ENCODE results near the gene NOP53.
"Not testable (repeated sequence)": the region's sequence is repeated elsewhere in the genome, so short reads cannot be mapped to it uniquely, and the experiment has no call there.

Gene NOP53

DNA sequence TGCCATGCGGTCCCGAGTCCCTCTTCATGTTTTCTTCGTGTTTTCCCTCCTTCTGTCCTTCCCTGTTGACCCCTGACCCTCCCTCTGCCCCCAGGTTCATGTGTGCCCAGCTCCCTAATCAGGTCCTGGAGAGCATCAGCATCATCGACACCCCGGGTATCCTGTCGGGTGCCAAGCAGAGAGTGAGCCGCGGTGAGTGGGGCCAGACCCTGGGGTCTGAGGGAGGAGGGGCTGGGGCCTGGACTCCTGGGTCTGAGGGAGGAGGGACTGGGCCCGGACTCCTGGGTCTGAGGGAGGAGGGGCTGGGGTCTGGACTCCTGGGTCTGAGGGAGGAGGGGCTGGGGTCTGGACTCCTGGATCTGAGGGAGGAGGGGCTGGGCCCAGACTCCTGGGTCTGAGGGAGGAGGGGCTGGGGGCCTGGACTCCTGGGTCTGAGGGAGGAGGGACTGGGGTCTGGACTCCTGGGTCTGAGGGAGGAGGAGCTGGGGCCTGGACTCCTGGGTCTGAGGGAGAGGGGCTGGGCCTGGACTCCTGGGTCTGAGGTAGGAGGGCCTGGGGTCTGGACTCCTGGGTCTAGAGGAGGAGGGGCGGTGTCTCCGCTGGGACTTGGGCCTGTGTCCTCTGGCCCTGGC is 26.8 kb upstream of the NOP53 start:
- DNase-seq, result not testable (repeated sequence)

- no peak for DNase-seq
Observed at GRCh38 chr19:47719047-47719859, 26.1 kb upstream of the NOP53 start.

GRCh38 chr19:47720669-47721422 is 24.5 kb upstream of the NOP53 start:
- no peak for DNase-seq

- DNase-seq, result peak; percentile 59 to 62
Observed at GRCh38 chr19:47723581-47723940, 21.8 kb upstream of the NOP53 start.

DNA sequence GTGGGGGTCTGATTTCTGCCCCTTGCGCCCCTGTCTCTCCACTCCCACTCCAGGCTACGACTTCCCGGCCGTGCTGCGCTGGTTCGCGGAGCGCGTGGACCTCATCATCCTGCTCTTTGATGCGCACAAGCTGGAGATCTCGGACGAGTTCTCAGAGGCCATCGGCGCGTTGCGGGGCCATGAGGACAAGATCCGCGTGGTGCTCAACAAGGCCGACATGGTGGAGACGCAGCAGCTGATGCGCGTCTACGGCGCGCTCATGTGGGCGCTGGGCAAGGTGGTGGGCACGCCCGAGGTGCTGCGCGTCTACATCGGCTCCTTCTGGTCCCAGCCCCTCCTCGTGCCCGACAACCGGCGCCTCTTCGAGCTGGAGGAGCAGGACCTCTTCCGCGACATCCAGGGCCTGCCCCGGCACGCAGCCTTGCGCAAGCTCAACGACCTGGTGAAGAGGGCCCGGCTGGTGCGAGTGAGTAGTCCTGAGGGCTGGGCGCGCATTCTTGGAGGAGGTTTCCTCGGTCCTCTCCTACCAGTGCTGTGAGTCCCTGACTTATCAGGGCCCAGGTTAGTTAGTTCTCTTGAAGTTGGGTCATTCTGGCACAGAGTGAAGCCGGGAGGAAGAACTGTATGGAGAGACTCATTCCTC is 19.5 kb upstream of the NOP53 start:
- no peak for DNase-seq

GRCh38 chr19:47726467-47726866 is 18.9 kb upstream of the NOP53 start:
- no peak for DNase-seq

DNA sequence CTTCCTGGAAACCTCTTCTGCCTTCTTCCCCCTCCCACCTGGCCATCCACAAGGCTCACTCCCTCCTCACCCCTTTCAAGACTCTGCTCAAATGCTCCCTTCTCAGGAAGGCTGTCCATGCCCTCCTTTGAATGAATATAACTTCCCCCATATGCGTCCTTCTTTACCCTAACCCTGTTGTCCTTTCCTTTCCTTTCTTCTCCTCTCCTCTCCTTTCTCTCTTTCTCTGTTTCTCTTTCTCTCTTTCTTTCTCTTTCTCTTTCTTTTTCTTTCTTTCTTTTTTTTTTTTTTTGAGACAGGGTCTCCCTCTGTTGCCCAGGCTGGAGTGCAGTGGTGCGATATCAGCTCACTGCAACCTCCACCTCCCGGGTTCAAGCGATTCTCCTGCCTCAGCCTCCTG is 17.1 kb upstream of the NOP53 start:
- not testable (repeated sequence) for DNase-seq

DNA sequence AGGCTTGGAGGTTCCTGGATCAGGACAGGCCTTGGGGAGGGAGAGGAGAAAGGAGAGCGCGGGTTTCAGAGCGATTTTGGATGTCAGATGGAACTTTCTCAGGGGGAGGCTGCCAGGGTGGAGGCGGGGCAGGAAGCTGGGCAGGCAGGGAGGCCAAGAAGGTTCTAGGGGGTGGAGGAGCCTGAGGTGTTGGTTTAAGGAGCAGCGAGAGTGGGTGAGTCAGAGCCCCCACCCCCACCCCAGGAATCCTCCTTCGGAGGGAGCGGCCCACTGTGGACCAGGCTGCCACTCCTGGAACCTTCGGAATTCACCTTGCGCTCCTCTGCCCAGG is 15.9 kb upstream of the NOP53 start:
- no peak for DNase-seq

DNA sequence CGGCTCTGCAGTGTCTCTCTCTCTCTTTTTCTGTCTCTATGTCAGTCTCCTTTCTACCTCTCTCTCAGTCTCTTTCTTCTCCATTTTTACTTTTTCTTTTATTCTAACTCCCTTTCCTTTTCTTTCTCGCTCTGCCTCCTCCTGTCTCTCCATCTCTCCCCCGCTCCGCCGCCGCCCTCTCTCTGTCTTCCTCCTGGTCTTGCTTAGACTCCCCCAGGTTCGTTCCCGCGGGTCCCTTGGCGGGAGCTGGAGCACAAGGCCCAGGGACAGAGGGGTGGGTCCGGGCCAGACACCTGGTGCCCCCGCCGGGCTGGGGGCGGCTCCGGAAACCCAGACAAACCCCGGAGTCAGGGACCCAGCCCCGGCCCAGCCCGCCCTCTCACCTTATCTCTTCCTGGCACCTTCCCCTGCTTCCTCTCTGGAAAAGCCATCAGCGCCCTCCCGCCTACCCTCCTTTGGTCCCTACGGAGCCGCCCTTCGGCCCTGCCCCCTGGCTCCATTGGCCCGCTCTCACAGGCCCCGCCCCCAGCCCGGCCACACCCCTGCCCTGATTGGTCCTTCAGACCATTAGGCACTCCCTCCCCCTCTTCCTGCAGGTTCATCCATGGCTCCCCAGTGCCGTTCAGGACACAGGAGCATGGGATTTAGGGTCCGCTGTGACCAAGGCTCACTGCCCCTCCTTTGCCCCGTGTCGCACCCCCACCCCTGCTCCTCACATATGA is 15.4 kb upstream of the NOP53 start:
- DNase-seq, result peak; percentile 31 to 40

DNA sequence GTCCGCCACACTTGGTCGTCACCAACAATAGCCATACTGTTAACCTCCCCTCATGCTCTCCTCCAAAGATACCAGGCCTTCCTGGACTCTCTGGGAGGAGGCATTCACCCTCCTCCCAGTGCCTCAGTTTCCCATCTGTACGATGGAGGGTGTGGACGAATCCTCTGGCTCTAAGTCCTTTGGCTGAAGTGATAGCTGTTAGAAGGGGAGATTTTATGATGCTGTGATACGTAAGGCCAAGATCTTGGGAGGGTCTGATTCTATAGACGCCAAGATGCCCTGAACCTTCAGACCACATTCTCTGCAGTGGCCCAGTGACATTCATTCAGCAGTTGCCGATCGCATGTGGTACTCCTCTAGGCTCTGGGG is 14.8 kb upstream of the NOP53 start:
- no peak for DNase-seq

GRCh38 chr19:47730910-47731309 is 14.4 kb upstream of the NOP53 start:
- DNase-seq, result no peak

DNA sequence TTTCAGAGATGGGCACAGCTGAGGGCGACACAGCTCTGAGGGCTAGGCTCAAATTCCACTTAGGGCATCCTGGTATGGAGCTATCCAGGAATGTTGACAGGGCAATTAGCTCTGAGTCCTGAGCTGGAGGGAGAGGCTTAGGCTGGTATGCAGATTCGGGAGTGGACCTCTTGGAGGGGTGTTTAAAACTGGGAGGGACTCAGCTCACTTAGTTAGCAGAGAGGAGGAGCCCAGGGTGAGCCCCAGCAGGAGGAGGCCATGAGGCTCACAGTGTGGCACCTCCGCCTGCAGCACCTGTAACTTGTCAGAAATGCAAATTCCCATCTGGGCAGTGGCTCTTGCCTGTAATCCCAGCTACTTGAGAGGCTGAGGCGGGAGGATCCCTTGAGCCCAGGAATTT is 10.2 kb upstream of the NOP53 start:
- no peak for DNase-seq

DNA sequence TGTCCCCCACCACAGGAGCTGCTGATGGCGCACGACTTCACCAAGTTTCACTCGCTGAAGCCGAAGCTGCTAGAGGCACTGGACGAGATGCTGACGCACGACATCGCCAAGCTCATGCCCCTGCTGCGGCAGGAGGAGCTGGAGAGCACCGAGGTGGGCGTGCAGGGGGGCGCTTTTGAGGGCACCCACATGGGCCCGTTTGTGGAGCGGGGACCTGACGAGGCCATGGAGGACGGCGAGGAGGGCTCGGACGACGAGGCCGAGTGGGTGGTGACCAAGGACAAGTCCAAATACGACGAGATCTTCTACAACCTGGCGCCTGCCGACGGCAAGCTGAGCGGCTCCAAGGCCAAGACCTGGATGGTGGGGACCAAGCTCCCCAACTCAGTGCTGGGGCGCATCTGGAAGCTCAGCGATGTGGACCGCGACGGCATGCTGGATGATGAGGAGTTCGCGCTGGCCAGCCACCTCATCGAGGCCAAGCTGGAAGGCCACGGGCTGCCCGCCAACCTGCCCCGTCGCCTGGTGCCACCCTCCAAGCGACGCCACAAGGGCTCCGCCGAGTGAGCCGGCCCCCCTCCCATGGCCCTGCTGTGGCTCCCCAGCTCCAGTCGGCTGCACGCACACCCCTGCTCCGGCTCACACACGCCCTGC is 4.4 kb upstream of the NOP53 start:
- DNase-seq, result no peak

GRCh38 chr19:47741544-47742140 is 3.7 kb upstream of the NOP53 start:
- DNase-seq, result no peak

DNA sequence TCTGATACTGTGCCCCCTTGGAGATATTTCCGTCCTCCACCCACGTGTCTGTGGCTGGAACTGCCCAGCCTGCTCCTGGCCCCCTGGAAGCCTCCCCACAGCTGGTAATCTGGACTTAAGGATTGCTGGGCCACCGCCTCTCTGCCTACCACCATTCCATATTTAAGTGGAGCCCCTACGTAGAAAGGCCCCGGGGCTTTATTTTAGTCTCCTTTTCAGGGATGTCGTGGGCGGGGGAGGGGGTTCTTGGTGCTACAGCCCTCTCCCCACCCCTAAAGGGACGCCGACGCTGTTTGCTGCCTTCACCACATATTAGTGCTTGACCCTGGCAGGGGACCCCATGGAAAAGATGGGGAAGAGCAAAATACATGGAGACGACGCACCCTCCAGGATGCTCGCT is 2.7 kb upstream of the NOP53 start:
- DNase-seq, result no peak

GRCh38 chr19:47746129-47746528 is 783 bp downstream of the NOP53 start:
- not testable (repeated sequence) for DNase-seq

- DNase-seq, result no peak
Observed at GRCh38 chr19:47749326-47749725, 4.0 kb downstream of the NOP53 start.

DNA sequence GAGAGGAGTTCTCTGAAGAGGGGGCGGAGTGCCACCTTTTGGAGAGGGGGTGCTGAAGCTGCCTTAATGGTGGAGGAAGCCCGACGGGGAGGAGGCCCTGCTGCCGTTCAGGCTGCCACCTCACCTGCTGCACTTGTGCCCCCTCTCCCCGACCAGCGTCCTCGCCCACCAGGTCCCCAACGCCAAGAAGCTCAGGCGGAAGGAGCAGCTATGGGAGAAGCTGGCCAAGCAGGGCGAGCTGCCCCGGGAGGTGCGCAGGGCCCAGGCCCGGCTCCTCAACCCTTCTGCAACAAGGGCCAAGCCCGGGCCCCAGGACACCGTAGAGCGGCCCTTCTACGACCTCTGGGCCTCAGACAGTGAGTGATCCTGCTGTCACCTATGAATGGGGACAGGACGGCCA is 5.4 kb downstream of the NOP53 start:
- no peak for DNase-seq

- DNase-seq, result no peak
Observed at GRCh38 chr19:47752440-47753211, 7.3 kb downstream of the NOP53 start.

DNA sequence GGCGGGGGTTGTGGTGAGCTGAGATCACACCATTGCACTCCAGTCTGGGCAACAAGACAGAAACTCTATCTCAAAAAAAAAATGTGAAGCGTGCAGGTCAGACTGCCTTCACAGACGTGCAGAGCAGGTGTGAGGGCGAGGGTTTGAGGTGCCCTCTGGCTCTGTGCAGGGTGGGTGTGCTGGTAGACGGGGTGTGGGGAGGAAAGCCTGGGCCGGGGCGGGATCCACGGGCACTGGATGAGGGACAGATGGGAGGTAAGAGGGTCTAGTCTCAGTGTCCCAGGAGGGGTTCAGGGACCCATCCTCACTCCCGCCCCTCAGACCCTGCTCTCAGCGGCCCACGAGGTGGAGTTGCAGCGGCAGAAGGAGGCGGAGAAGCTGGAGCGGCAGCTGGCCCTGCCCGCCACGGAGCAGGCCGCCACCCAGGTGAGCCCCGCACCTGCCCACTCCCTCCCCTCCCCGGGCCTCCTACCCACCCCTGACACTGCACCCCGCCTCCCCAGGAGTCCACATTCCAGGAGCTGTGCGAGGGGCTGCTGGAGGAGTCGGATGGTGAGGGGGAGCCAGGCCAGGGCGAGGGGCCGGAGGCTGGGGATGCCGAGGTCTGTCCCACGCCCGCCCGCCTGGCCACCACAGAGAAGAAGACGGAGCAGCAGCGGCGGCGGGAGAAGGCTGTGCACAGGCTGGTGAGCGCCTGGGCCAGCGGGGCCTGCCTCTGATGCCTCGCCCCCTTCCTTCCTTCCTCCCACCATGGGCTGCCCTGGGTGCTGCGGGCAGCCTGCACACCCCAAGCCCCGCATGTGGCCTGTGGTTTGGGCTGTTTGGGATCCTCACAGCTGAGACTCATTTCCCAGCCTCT is 9.1 kb downstream of the NOP53 start:
- no peak for DNase-seq

Data from inflammatory macrophage treated with lipopolysaccharide for 1 hour (primary cell).